ENCODE data around the gene RNF39. TPM values are rescaled to one million over a fixed set of nuclear protein-coding genes. Genes with fewer than 3 reads are reported as not detected.
"Not testable (repeated sequence)": the region's sequence is repeated elsewhere in the genome, so short reads cannot be mapped to it uniquely, and the experiment has no call there.

The RNF39 gene
- total RNA-seq, 1 donor from 2014 or later = not detected

GRCh38 chr6:30025186-30025585, 50.4 kb downstream of the RNF39 start:
- Mint-ChIP-seq H3K27ac (no peak overlapping the region), H3K4me1 (peaks cover 10% of the 10 kb centered on the region), H3K9me3 (no peaks in the 10 kb centered on the region), H3K27me3 (no peaks in the 10 kb centered on the region), H3K4me3 (no peak overlapping the region), H3K36me3 (ENCODE audit: low read depth) (peaks cover 8% of the 10 kb centered on the region)
- TF ChIP-seq, protein P1, sequence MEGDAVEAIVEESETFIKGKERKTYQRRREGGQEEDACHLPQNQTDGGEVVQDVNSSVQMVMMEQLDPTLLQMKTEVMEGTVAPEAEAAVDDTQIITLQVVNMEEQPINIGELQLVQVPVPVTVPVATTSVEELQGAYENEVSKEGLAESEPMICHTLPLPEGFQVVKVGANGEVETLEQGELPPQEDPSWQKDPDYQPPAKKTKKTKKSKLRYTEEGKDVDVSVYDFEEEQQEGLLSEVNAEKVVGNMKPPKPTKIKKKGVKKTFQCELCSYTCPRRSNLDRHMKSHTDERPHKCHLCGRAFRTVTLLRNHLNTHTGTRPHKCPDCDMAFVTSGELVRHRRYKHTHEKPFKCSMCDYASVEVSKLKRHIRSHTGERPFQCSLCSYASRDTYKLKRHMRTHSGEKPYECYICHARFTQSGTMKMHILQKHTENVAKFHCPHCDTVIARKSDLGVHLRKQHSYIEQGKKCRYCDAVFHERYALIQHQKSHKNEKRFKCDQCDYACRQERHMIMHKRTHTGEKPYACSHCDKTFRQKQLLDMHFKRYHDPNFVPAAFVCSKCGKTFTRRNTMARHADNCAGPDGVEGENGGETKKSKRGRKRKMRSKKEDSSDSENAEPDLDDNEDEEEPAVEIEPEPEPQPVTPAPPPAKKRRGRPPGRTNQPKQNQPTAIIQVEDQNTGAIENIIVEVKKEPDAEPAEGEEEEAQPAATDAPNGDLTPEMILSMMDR (IDR thresholded peaks at IDR 0.05) = no peak
- POLR2A ChIA-PET = no interaction called here
- intact Hi-C loops (cut with micrococcal nuclease) = no loop called here
- CTCF ChIA-PET = interaction anchor here (0.7 to 1.7 kb wide), 2 partner anchors 12 to 178 kb away, joined by 3 to 4 read pairs; no protein-coding TSS in a partner anchor
- ATAC-seq (ENCODE audit: low read depth) (no peak), DNase-seq (no peak)

GRCh38 chr6:30022712-30023111, 52.9 kb downstream of the RNF39 start:
- H3K9me3 Mint-ChIP-seq; H3K27ac Mint-ChIP-seq; ATAC-seq (ENCODE audit: low read depth); intact Hi-C loops (cut with micrococcal nuclease); CTCF ChIA-PET; H3K27me3 Mint-ChIP-seq; POLR2A ChIA-PET; H3K4me3 Mint-ChIP-seq; DNase-seq: not testable (repeated sequence)
- Mint-ChIP-seq H3K36me3 (ENCODE audit: low read depth) (peaks cover 15% of the 10 kb centered on the region), H3K4me1 (peaks cover 11% of the 10 kb centered on the region)

DNA sequence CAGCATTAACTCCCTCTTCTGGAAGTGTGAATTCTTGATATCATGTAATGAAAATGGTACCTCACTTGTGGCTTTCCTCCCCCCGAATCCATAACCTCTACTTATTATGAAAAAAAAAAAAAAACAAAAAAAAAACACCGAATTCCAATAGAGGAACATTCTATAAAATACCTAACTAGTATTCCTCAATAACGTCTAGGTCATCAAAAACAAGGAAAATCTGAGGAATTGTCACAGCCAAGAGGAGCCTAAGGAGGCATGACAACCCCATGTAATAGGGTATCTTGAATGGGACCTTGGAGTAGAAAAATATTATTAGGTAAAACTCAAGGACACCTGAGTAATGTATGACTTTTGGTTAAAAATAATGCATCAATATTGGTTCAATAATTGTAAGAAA, 53.4 kb downstream of the RNF39 start:
- no peaks in the 10 kb centered on the region for H3K27me3 Mint-ChIP-seq
- intact Hi-C loops (cut with micrococcal nuclease) = no loop called here
- TF ChIP-seq, protein P1 (IDR thresholded peaks at IDR 0.05) = no peak
- ChIA-PET CTCF (no interaction called here), POLR2A (no interaction called here)
- H3K9me3 Mint-ChIP-seq = no peaks in the 10 kb centered on the region
- H3K4me1 Mint-ChIP-seq = peaks cover 11% of the 10 kb centered on the region
- no peak overlapping the region for H3K4me3 Mint-ChIP-seq
- DNase-seq (no peak), ATAC-seq (ENCODE audit: low read depth) (no peak)
- no peak overlapping the region for H3K27ac Mint-ChIP-seq
- H3K36me3 Mint-ChIP-seq (ENCODE audit: low read depth) = peaks cover 15% of the 10 kb centered on the region

DNA sequence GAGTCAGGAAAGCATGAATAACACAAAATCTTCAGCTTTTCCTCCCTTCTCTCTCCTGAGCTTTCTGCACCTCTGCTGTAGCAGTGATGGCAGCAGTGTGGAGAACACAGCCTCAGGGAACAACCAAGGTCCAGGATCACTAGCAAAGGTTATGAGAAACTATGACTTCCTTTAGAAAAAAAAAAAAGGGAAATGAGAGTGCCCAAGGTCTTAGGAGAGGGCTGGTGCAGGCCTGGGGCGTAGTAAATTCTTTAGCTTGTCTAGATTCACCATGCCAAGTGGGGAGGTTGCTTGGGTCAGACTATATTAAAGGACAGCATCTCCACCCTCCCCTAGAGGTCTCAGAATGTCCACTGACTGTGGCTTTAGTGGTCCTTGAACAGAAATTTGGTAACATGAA, 54.9 kb downstream of the RNF39 start:
- Mint-ChIP-seq H3K36me3 (ENCODE audit: low read depth) (peaks cover 15% of the 10 kb centered on the region), H3K27me3 (no peaks in the 10 kb centered on the region), H3K4me1 (peaks cover 11% of the 10 kb centered on the region), H3K9me3 (no peaks in the 10 kb centered on the region), H3K27ac (no peak overlapping the region), H3K4me3 (no peak overlapping the region)
- ATAC-seq (ENCODE audit: low read depth) (no peak), DNase-seq (no peak)
- intact Hi-C loops (cut with micrococcal nuclease) = no loop called here
- TF ChIP-seq, protein P1 (IDR thresholded peaks at IDR 0.05) = no peak
- ChIA-PET POLR2A (no interaction called here), CTCF (no interaction called here)

Other genes with a start within 250 kb of the RNF39 start
- 5.4 and 8.5 TPM in 2 replicates for gene HLA-G, start 247.9 kb downstream of the RNF39 start, total RNA-seq
- 1,592 and 1,608 TPM in 2 replicates for gene HLA-A, start 133.2 kb downstream of the RNF39 start, total RNA-seq
- 44.1 and 50.5 TPM in 2 replicates for gene POLR1H, start 14.5 kb downstream of the RNF39 start, total RNA-seq
- gene PPP1R11, start 8.6 kb downstream of the RNF39 start, total RNA-seq = 43.0 and 43.1 TPM in 2 replicates
- not detected in 2 replicates for gene TRIM31, start 37.3 kb upstream of the RNF39 start, total RNA-seq
- not detected in 2 replicates for gene TRIM40, start 60.4 kb upstream of the RNF39 start, total RNA-seq
- not detected in 2 replicates for gene TRIM10, start 85.4 kb upstream of the RNF39 start, total RNA-seq
- not detected in 2 replicates for gene TRIM15, start 87.8 kb upstream of the RNF39 start, total RNA-seq
- 72.5 and 75.7 TPM in 2 replicates for gene TRIM26, start 137.6 kb upstream of the RNF39 start, total RNA-seq

All from activated B cell treated with CpG ODN at 0.5 μM for 24 hours (primary cell).